ENCODE measurements around the gene PAWR. TPM values are rescaled to one million over a fixed set of nuclear protein-coding genes. Genes with fewer than 3 reads are reported as not detected.

Gene PAWR
- total and polyA plus RNA-seq, 2 of the 13 experiments (the other 11 are each of a cell fraction or from before 2014, with no cell fraction given), result 29.1 to 36.1 TPM

DNA sequence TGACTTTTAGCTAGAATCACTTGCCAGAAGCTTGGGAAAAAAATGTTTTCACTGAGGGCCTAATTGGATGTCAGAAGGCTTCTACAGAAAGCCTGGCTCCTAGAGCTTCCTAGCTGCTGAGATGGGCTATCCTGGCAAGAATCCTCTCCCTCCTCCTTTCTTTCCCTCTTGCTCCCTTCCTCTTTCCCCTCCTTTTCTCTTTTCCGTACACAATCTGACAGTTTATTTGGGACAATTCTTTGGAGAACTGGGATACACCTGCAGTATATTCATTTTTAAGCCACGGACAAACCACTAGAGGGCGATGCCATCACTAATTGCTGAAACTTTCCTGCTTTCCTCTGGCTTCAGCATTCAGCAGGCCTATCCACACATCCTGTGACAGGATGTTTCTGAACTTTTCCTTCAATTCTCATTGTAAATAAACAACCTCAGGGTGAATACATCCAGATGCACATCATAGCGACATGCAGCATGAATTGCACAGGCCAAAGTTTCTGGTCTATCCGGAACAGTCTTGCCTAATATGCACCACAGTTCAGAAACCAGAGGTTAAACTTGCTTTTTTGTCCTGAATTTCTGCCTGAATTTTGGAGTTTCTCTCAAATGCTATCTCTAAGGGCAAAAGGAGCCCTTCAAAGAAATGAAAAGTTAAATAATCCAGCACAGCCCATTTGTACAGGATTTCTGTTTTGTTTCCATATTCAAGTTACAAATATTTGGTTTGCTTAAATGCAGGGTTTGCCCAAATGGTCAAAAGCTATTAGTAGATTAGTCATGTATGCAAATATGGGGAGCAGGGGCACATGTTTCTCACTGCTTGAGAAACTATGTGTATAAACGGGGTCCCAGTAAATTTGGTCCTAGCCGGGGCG is 142.8 kb downstream of the PAWR start (continued):
- TF ChIP-seq HNRNPUL1 (IDR thresholded peaks at IDR 0.05; ENCODE audit: low read depth, low read length), result no peak
- no peak for TF ChIP-seq ZNF326 (CRISPR knock-in tag; IDR thresholded peaks at IDR 0.05; ENCODE audit: borderline replicate concordance)
- TF ChIP-seq, protein P1, sequence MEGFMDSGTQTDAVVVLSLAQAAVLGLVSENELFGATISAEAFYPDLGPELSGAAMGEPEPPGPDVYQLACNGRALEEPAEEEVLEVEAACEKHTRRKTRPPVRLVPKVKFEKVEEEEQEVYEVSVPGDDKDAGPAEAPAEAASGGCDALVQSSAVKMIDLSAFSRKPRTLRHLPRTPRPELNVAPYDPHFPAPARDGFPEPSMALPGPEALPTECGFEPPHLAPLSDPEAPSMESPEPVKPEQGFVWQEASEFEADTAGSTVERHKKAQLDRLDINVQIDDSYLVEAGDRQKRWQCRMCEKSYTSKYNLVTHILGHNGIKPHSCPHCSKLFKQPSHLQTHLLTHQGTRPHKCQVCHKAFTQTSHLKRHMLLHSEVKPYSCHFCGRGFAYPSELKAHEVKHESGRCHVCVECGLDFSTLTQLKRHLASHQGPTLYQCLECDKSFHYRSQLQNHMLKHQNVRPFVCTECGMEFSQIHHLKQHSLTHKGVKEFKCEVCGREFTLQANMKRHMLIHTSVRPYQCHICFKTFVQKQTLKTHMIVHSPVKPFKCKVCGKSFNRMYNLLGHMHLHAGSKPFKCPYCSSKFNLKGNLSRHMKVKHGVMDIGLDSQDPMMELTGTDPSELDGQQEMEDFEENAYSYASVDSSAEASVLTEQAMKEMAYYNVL (CRISPR knock-in tag; IDR thresholded peaks at IDR 0.05; ENCODE audit: borderline replicate concordance), result 0 out of 2 replicates have a peak, but pooled peaks have one; percentile 72
- peak; percentile 66 for TF ChIP-seq ZMYM4 (CRISPR knock-in tag; IDR thresholded peaks at IDR 0.05)
- TF ChIP-seq SAP130 (CRISPR knock-in tag; IDR thresholded peaks at IDR 0.05; ENCODE audit: low read depth), result peak; percentile 72
- TF ChIP-seq, protein P2, sequence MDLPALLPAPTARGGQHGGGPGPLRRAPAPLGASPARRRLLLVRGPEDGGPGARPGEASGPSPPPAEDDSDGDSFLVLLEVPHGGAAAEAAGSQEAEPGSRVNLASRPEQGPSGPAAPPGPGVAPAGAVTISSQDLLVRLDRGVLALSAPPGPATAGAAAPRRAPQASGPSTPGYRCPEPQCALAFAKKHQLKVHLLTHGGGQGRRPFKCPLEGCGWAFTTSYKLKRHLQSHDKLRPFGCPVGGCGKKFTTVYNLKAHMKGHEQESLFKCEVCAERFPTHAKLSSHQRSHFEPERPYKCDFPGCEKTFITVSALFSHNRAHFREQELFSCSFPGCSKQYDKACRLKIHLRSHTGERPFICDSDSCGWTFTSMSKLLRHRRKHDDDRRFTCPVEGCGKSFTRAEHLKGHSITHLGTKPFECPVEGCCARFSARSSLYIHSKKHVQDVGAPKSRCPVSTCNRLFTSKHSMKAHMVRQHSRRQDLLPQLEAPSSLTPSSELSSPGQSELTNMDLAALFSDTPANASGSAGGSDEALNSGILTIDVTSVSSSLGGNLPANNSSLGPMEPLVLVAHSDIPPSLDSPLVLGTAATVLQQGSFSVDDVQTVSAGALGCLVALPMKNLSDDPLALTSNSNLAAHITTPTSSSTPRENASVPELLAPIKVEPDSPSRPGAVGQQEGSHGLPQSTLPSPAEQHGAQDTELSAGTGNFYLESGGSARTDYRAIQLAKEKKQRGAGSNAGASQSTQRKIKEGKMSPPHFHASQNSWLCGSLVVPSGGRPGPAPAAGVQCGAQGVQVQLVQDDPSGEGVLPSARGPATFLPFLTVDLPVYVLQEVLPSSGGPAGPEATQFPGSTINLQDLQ (CRISPR knock-in tag; IDR thresholded peaks at IDR 0.05), result no peak
- 0 out of 2 replicates have a peak, but pooled peaks have one; percentile 13 for TF ChIP-seq ZNF121 (CRISPR knock-in tag; IDR thresholded peaks at IDR 0.05)
- TF ChIP-seq SAFB2 (CRISPR knock-in tag; IDR thresholded peaks at IDR 0.05; ENCODE audit: borderline replicate concordance, low read depth), result no peak
- peak; percentile 87 for TF ChIP-seq NCOA2 (CRISPR knock-in tag; IDR thresholded peaks at IDR 0.05)
- TF ChIP-seq ZBTB3 (CRISPR knock-in tag; IDR thresholded peaks at IDR 0.05; ENCODE audit: borderline replicate concordance, low read depth), result no peak
- no peak for TF ChIP-seq NFIB (CRISPR knock-in tag; IDR thresholded peaks at IDR 0.05; ENCODE audit: borderline replicate concordance)
- no peak; the same call in 1 of the 2 replicates for TF ChIP-seq CBFB (CRISPR knock-in tag; IDR thresholded peaks at IDR 0.05)
- no peak for TF ChIP-seq PAWR (CRISPR knock-in tag; IDR thresholded peaks at IDR 0.05; ENCODE audit: borderline replicate concordance)
- TF ChIP-seq ZNF563 (CRISPR knock-in tag; IDR thresholded peaks at IDR 0.05), result no peak
- no peak for TF ChIP-seq ZNF777 (CRISPR knock-in tag; IDR thresholded peaks at IDR 0.05)
- peak; percentile 63 for TF ChIP-seq ZFX (CRISPR knock-in tag; IDR thresholded peaks at IDR 0.05; ENCODE audit: low read depth)
- TF ChIP-seq FOXJ3 (CRISPR knock-in tag; IDR thresholded peaks at IDR 0.05; ENCODE audit: borderline replicate concordance), result 0 out of 2 replicates have a peak, but pooled peaks have one; percentile 49
- no peak for TF ChIP-seq RNF2 (conservative IDR thresholded peaks at IDR 0.05; ENCODE audit: low read depth)
- TF ChIP-seq, protein P3, sequence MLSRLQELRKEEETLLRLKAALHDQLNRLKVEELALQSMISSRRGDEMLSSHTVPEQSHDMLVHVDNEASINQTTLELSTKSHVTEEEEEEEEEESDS (CRISPR knock-in tag; IDR thresholded peaks at IDR 0.05; ENCODE audit: borderline replicate concordance), result no peak
- no peak for TF ChIP-seq XBP1 (CRISPR knock-in tag; IDR thresholded peaks at IDR 0.05)
- no peak for TF ChIP-seq ZNF737 (CRISPR knock-in tag; IDR thresholded peaks at IDR 0.05; ENCODE audit: borderline replicate concordance)
- no peak for TF ChIP-seq GABPB1 (CRISPR knock-in tag; IDR thresholded peaks at IDR 0.05)
- TF ChIP-seq, protein P4, sequence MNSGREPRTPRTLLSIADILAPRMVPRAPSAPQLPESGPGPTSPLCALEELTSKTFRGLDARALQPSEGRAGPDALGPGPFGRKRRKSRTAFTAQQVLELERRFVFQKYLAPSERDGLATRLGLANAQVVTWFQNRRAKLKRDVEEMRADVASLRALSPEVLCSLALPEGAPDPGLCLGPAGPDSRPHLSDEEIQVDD (CRISPR knock-in tag; IDR thresholded peaks at IDR 0.05; ENCODE audit: borderline replicate concordance), result no peak
- TF ChIP-seq CC2D1A (CRISPR knock-in tag; IDR thresholded peaks at IDR 0.05), result no peak
- TF ChIP-seq, protein P5, sequence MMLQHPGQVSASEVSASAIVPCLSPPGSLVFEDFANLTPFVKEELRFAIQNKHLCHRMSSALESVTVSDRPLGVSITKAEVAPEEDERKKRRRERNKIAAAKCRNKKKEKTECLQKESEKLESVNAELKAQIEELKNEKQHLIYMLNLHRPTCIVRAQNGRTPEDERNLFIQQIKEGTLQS (CRISPR knock-in tag; IDR thresholded peaks at IDR 0.05), result no peak
